ENCODE measurements around the gene LTBP4.

The LTBP4 gene

DNA sequence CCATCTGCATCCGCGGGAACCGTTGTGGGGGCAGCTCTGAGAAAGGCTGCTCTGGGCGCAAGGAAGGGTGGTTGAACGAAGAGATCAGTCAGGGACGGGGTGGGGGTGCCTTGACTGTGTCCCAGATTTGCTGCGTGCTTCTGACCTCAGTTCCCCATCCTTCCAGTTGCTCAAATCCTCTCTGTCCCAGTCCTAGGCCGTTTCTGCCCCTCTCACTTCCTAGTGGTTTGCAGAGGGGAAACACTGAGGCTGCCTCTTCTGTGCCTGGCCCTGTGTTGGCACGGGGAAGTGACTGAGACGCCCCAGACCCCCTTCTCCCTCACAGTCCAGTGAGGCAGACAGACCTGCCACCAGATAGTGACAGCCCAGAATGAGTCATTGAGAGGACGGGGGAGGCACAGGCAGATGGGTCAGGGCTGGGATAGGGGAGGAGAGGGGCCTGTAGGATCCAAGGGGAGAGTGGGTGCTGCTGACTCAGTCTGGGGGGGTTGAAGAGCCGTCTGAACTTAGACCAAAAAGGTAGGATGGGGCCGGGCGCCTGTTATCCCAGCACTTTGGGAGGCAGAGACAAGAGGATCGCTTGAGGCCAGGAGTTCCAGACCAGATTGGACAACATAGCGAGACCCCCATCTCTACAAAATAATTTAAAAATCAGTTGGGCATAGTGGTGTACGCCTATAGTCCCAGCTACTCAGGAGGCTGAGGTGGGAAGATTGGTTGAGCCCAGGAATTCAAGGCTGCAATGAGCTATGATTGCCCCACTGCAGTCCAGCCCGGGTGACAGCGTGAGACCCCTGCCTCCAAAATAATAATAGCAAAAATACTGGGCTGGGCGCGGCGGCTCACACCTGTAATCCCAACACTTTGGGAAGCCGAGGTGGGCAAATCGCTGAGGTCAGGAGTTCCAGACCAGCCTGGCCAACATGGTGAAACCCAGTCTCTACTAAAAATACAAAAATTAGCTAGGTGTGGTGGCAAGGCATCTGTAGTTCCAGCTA, 62.8 kb downstream of the LTBP4 start:
- no peak for DNase-seq (ENCODE audit: low read depth)

DNA sequence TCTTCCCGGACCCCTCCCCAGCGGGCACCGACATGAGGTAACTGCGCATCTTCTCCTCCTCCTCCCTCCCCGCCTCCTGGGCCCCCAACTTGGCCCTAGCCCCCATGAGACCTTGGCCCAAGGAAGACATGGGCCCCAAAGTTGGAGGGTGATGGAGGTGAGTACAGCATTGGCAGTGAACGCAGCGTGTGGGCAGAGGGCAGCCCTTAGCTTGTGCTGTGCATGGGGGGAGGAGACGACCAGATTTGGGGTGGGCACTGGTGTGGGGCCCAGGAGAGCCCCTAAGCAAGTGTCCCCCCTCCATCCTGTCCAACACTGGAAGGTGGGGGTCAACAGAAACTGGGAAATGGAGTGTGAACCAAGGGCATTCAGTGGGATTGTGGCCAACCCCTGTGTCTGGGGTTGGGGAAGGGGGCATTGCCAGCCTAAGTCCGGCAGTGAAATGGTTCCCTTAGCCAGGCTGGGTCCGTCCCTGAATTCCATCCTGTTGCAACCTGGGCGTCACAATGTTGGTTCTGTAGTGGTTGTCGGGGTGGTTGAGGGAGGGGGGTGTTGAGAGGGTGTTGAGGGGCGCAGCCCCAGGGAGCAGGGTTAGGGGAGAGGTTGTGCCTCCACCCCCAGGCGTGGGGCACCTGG, 65.8 kb downstream of the LTBP4 start:
- no peak for DNase-seq (ENCODE audit: low read depth)

DNA sequence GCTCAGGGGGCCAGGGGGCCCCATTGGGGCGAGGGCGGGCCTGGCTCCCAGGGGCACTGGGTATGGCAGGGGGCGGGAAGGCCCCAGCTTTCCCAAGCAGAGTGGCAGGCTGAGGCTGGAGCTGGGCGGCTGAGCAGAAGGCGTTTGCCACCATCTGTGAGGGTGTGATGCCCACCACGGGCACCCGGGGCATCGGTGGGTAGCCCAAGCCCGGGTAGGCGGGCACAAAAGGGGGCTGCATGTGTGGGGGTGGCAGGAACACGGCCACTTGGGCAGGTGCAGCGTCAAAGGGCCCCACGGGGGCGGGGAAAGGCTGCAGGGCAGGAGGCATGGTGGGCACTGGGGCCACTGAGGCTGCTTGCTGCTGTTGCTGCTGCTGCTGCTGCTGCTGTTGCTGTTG, 66.4 kb downstream of the LTBP4 start:
- DNase-seq (ENCODE audit: low read depth): no peak

DNA sequence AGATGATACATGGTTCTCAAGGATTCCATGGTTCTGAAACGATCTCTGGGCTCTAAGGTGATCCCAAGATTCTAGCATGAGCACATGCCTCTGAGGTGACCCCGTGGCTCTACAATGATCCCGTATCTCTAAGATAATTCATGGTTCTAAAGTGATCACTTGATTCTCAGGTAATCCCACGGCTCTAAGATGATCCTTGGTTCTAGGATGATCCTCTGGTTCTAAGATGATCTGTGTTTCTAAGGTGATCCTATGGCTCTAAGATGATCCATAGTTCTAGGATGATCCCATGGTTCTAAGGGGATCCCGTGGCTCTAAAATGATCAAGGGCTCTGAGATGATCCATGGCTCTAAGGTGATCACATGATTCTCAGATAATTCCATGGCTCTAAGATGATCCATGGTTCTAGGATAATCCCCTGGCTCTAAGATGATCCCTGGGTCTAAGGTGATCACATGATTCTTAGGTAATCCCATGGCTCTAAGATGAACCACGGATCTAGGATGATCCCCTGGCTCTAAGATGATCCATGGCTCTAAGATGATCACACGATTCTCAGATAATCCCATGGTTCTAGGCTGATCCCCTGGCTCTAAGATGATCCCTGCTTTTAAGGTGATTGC, 67.9 kb downstream of the LTBP4 start:
- DNase-seq (ENCODE audit: low read depth): no peak

DNA sequence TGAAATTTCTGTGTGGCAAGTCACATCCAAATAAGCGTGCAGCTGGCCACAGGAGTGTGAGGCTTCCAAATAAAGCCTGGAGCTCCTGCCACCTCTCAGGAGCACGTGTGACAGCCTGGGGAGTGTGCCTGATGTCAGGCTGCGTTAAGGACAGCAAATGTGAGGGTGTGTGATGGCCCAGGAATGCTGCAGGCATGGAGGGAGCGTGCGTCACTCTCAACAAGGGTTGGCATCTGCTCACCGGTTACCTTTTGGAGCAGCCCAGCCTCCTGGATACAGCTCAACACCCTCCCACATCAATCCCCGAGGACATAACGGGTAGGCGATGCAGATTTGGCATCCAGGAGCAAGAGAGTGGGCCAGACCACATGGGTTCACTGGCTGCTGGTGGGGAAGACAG, 70.2 kb downstream of the LTBP4 start:
- DNase-seq (ENCODE audit: low read depth): no peak

DNA sequence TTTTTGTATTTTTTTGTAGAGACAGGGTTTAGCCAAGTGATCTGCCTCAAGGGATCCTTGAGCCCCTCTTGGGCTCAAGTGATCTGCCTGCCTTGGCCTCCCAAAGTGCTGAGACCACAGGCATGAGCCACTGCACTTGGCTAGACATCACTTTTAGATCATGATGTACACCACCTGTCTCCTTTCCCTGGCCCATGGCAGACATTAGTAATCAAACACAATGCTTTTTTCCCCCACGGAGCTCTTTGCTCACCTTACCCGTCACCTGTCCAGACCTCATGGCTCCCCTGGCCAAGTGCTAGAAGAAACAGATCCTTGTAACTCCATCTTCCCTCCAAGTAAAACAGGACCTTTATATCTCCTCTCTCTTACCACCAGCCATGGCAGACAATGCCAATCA, 70.9 kb downstream of the LTBP4 start:
- DNase-seq (ENCODE audit: low read depth): no peak

DNA sequence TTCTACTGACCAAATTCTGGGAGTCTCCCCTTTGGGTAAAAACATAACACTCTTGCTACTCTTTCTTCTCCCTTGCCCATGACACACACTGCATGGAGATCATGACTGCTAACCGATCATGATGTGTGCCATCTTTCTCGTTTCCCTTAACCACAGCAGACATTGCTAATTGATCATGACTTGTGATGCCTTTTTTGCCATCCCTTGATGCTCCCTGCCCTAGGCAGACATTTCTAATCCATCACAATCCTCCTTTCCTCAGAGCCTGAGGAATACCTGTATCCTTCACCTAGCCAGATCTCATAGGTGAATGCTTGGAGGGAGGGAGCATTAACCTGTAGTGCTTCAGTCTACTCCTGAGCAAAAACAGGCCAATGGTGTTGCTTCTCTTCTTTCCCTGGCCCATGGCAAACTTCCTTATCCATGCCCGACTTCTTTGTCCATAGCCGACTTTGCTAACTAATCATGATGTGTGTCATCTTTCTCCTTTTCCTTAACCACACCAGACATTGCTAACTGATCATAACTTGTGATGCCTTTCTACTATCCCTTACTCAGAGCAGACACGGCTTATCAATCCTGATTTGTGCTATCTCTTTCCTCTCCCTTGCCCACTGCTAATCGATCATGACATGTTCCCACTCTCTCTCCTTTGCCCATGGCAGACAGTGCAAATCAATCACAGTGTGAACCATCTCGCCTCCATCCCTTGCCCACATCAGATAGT, 71.6 kb downstream of the LTBP4 start:
- no peak for DNase-seq (ENCODE audit: low read depth)

DNA sequence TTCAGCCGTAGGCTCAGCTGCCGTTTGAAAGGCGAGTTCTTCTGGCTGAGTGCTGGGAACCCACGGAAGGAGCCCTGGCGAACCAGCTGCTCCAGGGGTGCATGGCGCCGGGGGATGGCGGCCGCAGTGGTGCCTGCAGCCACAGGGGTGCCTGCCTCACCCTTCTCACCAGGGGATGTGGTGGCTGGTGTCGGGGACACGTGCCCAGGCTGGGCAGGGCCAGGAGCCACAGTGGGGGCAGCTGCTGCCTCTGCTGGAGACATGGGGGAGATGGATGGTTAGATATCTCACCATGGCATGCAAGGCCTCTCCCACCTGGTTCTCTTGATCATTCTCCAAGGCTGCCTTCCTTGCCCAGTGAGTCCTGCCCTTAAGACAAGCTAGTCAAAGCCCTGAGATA, 72.2 kb downstream of the LTBP4 start:
- DNase-seq (ENCODE audit: low read depth): no peak

DNA sequence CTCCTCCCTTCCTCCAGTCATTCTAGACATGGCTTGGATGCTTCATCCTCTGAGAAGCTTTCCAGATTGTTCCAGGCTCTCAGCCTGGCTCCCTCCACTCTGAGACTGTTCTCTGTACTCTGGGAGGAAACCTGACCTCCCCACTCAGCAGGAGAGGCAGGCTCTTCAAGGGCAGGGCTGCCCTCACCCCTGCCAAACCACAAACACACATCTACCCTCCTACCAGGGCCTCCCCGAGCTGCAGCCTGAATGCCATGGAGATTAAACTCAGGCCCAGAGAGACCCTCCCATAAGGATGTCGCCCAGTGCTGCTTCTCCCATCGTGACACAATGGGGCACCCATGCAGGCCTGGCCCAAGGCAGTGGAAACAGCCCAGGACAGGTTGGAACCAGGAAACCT, 73.1 kb downstream of the LTBP4 start:
- no peak for DNase-seq (ENCODE audit: low read depth)

DNA sequence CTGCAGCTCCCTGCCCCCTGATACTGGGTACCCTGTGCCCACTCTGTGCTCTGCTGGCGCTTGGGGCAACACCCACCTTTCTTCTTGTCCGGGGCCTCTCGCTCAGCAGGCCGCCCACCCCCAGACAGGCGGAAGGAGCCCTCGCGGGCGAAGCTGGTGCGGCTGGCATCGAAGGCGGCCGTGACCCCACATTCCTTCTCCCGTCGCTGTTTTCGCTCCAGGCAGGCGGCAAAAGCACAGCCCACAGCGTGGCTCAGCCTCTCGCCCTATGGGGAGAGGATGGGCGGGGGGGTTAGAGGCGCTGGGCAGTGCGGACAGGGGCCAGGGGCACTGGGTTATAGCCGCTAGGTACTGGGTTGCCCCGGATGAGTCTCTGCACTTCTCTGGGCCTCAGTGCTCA, 76.0 kb downstream of the LTBP4 start:
- DNase-seq (ENCODE audit: low read depth): no peak

Data from activated T-helper 1 cell treated with Interleukin-2 at 50 U/mL for 16 hours (primary cell).